Measurements from ENCODE around the gene NRTN.

The NRTN gene

DNA sequence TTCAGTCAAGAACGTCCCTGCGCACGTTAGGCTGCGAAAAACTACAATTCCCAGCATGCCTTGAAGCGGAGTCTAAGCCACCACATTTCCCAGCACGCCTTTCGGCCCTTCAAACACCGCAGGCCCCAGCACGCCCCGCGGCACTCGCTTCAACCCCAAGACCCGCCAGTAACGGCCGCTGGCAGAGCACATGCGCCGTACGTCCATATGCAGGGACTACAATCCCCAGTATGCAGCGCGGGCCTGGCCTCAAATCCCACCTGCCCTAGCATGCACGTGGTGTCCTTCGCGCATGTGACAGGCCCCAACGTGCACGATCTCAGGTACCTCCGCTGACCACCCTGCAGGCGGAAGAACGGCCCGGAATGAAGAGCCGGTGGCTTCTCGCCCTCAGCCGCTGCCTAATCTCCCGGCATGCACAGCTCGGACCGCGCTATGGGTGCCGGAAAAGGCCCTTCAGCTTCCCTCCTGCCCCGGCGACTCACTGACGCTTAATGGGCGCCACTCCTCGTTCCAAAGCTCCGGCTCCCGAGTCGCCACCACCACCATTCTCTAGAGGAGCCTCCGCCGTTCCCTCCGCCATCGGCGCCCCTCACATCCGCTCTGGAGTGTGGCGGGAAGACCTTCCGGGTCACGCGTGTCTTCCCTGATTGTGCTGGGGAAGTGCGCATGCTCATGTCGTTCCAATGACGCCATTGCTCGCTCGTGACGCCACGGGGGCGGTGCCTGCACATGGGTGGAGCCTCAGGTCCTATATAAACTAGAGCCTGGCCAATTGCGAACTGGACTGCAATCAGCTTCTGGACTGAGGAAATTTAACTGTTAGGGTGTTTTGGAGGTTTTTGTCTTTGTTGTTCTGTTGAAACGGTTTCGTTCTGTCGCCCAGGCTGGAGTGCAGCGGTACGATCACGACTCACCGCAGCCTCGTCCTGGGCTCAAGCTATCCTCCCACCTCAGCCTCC is 14.0 kb upstream of the NRTN start, which contains the start of gene DUS3L:
Gene DUS3L (minus strand): TSS at position 605 of the 962 bp plus-strand sequence. CDS start 22 bp downstream, at position 583.
- peak; percentile 93 for DNase-seq (ENCODE audit: low spot score)

DNA sequence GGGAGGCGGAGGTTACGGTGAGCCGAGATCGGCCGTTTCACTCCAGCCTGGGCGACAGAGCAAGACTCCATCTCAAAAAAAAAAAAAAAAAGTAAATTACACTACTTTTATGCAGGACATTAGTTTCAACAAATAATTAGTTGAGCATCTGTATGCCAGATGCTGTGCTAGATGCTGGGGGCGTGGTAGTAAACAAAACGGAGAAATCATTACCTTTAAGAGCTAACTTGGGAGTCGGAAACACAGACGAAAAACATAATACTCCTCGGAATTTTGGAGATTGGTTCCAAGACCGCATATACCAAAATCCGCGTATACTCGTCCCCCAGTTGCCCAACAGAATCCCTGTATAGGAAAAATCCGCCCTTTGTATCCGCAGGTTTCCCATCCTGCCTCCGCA is 12.6 kb upstream of the NRTN start:
- no peak for DNase-seq (ENCODE audit: low spot score)

DNA sequence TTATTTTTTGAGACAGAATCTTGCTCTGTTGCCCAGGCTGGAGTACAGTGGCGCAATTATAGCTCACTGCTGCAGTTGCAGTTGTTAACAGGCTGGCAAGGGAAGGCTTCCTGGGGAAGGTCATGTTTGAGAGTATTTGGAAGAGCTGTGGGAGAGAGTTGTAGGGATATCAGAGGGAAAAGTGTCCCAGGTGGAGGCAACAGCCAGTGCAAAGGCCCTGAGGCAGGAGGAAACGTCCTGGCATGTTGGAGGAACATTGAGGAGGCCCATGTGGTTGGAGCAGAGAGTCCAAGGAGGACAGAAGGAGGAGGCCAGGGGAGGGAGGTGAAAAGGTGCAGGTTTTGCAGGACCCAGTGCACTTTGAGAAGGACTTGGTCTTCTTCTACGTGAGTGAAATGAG is 11.7 kb upstream of the NRTN start:
- no peak for DNase-seq (ENCODE audit: low spot score)

DNA sequence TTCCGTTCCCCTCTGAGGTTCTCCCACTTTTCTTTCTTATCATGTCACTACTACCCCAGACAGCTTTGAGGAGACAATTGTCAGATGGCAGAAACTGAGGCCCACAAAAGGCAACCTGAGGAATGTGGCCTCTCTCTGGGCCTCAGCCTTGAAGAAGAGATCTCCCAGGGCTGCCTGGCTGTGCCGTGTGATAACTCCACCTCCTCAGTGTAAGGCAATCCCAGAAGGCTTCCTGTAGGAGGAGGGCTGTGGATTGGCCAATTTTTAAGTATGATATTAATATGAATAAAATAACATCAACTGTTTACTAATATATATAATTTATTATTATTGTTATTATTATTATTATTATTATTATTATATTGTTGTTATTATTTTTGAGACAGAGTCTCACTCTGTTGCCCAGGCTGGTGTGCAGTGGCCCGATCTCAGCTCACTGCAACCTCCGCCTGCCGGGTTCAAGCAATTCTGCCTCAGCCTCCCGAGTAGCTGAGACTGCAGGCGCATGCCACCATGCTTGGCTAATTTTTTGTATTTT is 9.4 kb upstream of the NRTN start:
- DNase-seq (ENCODE audit: low spot score): no peak

DNA sequence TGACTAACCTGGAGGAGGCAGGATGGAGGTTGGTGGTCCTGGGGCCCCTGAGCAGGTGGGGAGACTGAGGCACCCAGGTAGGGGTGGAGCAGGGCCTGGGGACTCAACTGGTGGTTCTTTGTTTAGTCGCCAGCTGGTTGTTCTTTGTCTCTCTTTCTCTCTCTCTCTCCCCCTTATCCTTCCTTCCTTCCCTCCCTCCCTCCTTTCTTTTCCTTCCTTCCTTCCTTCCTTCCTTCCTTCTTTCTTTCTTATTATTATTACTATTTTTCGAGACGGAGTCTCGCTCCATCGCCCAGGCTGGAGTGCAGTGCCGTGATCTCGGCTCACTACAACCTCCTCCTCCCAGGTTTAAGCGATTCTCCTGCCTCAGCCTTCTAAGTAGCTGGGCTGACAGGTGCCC is 6.6 kb upstream of the NRTN start:
- DNase-seq (ENCODE audit: low spot score): no peak

DNA sequence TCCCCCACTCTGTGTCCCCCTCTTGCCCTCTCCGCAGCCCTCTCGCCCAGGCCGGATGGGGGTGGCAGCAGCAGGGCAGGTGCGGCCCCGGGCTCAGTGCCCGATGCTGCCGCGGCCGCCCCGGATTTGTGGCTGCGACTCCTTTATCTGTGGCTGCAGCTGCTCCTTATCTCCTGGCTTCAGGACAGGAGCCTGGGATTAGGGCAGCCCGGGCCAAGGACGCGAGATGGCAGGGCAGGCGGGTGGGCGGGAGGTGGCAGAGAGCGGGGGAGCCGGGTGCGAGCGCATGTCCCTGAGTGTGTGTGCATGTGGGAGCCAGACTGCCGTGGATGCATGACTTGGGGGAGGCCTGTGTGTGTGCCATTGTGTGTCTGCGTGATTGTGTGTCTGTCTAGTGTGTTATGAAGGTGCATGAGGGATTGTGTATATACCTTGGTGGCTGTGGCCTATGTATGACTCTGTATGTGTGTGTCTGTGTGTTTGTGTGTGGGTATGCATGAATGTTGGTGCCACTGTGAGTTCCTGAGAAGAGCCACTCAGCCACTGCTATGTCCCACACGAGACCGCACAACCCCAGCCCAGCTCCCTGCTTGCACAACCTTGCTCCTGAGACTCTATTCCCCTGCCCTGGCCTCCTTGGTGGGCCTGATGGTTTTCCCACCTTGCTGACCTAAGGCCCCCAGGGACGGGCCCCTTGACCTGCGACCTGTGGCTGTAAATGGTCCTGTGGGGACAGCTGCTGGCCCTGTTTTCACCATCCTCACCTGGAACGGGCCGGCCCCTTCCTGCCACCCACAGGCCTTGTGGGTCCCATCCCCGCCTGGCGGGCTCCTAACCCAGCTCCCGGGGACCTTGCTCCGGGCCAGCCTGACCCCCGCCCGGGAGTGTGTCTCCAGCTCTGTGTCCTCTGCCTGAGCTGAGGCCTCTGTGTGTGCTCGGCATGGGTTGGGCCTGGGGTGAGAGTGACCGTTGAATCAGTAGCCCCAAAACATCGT is 5.3 kb upstream of the NRTN start:
- DNase-seq (ENCODE audit: low spot score): no peak

DNA sequence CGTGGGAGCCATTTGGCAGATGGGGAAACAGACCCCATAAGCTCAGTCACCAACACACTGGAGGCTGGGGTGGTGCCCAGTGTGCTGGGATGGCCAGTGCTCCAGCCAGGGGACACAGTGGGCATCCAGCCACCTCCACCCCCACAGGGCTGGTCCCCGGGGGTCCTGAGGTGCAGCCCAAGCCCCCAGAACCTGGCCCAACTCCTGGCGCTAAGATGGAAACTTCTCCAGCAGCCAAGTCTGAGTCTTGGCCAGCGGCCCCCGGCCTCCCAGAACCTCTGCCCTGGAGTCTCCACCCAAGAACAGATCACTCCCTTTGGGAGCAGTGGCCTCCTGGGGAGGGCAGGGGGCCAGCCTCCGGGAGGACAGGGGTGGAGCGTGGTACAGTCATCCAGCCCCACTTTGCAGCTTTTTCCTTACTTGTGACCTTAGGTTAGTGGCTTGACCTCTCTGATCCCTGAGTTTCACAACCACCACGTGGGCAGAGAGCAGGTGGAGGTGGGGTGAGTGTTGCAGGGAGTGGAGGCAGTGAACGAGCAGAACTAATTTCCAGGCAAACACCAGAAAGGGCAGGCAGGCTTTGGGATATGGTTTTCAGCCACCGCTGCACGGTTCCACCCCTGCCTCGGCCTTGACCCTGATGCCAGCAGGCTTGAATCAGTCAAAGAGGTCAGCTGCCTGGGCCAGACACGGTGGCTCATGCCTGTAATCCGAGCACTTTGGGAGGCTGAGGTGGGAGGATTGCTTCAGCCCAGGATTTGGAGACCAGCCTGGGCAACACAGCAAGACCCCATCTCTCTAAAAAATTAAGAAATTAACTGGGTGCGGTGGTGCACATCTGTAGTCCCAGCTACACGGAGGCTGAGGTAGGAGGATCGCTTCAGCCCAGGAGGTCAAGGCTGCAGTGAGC is 4.3 kb upstream of the NRTN start:
- DNase-seq (ENCODE audit: low spot score): no peak

DNA sequence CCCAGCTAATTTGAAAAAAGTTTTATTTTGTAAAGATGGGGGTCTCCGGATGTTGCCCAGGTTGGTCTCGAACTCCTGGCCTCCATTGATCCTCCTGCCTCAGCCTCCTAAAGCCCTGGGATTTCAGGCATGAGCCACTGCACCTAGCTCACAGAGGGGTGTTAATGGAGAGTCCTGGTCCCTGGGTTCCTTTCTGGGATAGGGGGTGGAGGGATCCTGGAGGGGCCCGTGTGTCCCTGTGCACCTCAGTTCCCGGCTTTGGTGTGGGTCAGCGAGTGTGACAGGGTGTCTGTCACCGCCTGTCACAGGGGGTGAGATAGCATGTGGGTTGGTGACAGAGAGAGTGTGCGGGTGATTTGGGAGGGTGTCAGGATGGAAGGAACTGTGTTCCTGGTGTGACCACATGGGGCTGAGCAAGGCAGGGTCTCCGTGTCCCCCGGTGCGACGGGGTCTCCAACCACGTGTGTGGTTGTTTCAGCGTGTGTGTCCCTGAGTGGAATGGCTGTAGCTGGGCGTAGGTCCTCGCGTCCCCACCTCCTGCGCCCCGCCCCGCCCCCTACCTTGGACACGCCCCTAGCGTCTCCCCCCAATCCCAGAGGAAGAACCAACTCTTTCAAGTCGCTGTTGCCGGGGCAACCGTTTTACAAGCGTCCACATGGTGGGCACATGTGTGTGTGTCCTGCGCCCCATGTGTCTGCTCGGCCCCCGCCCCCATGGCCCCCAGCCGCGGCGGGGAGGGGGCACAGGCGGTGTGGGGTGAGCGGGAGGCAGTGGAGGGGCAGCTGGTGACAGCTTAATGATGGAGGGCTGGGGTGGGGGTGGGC is 2.9 kb upstream of the NRTN start:
- no peak for DNase-seq (ENCODE audit: low spot score)

DNA sequence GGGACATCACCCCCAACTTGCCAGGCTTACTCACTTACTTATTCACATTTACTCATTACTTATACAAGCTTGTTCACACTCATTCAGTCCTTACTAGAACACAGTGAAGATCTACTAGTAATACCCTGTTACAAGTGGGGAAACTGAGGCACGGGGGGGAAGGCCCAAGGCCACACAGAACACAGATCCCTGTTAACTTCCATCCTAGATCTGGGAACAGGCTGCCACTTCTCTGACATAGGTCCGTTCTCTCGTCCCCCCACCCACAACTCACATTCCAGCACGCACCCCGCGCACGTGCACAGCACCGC is 1.5 kb upstream of the NRTN start:
- DNase-seq (ENCODE audit: low spot score): no peak

DNA sequence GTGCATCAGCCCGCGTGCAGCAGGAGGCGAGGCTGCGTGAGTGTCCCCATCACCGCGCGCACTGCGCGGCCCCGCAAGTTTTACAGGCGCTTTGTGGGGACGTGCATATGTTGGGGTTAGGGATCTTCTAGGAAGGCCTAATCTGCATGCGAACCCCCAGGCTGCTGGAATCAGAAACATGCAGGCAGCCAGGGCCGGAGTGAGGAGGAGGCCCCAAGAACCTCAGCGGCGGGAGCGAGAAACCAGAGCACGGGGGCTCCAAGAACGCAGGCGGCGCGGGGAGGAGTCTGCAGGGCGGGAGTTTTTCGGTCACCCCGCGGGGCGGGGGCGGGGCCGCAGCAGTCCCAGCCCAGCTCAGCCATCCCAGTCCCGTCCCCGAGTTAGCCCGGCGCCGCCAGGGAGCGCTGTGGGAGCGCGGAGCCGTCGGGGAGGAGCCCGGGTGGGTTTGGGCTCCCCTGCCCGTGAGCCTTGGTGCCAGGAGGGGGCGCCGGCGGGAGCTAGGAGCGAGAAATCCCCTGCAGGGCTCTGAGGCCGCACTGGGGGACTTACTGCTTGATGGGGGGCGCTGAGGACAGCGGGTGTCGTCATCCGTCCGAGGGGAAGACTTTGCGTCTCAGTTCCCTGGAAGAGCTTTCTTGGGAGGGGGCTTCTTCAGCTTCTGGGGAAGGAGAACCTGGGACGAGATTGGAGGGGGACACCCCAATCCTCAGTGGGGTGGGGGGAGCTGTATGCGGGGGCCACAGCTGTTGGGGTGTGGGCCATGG is 933 bp upstream of the NRTN start:
- DNase-seq (ENCODE audit: low spot score): peak; percentile 76

DNA sequence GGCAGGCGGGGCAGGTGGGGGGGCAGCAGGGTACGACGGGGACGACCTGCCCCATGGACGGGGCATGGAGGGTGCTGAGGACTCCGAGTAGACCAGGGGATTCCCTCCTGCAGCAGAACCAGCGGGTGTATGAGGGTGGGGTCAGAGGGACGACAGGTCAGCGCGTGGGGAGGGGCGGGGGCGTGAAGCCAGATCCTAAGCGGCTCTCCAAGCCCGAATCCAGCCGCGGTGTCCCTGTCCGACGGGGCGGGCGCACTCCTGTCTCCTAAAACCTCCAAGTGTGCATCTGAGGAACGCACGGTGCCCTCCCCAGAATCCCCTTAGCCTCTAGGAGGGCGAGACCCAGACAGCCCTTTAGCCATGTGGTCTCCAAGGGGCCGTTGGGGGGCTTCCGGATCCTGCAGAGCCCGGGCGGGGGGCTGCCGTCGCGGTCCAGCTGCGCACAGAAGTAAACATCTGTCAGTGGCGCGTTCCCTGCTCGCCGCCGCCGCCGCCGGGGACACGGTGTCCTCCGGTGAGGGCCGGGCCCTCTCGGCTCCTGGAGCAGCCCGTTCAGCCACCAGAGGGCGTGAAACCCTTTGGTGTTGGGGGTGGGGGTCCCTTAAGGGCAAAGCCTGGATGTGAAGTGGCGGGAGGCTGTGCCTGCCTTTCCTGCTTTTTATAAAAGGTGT is 730 bp downstream of the NRTN start:
- DNase-seq (ENCODE audit: low spot score): no peak

DNA sequence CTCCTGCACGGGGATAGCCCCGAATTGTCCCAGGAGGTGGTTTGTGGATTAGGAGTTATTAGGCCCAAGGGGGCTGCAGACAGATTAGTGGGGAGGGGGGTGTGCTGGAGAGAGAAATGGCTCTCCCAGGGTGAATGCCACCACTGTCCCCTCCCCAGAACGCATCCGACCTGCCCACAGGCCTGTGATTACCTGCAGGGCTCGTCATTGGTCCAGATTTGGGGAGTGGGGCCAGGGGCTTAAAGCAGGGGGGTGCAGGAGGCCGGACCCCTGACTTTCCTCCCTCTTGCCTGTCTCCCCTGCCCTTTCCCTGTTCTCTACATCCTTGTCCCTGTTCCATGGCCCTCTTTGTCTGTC is 1.2 kb downstream of the NRTN start:
- DNase-seq (ENCODE audit: low spot score): no peak

DNA sequence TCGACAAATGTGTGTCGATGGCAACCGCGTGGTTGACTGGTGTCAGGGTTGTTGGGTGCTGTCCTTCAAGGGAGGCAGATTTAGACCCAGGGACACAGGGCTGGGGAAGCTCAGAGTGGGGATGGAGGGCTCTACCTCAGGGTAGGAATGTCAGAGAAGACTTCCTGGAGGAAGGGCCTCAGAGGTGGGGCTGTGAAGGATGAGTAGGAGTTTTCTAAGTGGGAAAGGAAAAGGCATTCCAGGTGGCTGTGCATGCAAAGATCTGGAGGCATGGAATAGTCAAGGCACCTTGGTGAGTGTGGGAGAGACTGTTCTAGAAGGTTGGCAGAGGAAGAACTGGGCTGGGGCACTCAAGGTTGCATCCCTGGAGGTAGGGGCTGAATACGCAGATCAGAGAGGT is 2.0 kb downstream of the NRTN start:
- DNase-seq (ENCODE audit: low spot score): no peak

DNA sequence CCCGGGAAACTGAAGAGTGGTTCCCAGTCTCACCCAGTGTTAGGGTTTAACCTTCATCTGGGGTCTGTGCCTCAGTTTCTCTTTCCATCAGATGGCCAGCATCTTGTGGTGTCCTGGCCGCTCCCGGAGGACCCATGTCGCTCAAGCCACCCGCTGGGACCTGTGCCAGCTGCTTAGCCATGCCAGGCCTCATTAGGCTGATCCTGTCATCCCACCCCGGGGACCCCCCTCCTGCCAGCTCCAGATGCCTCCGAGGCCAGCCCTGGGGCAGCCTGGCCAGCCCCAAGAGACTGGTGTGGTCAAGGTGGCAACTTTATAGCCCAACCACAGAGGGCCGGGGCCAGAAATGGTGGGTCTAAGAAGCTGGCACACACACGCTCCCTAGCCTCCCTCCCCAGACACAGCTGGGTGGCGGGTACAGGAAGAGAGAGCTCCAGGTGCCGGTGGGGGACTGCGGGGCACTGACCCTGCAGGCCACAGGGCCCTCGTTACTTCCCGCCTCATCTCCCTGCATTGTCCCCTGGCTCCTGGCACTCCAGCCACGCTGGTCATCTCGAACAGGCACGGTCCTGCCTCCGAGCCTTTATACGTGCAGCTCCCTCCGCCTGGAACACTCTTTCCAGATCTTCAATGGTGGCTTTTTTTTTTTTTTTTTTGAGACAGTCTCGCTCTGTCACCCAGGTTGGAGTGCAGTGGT is 3.4 kb downstream of the NRTN start:
- no peak for DNase-seq (ENCODE audit: low spot score)

DNA sequence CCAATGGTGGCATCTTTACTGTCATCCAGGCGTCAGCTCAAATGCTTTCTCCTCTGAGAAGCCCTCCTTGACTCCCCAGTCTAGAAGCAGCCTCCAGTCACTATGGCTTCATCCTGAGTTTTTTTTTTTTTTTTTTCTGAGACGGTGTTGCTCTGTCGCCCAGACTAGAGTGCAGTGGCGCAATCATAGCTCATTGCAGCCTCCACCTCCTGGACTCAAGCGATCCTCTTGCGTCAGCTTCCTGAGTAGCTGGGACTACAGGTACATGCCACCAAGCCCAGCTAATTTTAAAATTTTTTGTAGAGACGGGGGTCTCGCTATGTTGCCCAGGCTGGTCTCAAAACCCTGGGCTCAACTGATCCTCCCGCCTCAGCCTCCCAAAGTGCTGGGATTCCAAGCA is 4.2 kb downstream of the NRTN start:
- no peak for DNase-seq (ENCODE audit: low spot score)

DNA sequence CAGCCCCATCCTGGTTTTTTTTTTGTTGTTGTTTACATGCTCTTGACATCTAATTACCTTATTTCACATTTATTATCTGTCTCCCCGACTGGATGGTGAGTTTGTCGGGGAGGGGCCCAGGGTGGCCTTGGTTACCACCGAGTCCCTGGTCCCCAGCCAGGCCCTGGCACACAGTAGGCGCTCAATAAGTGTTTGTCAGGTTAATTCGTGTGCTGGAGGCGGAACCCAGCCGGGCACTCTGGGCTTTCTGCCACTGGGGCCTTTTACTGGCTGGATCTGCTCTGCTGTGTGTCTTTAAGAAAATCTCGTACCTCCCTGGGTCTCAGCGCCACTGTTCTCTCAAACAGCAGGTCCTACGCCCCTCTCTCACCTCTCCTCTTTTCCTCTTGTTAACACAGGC is 4.6 kb downstream of the NRTN start:
- no peak for DNase-seq (ENCODE audit: low spot score)

DNA sequence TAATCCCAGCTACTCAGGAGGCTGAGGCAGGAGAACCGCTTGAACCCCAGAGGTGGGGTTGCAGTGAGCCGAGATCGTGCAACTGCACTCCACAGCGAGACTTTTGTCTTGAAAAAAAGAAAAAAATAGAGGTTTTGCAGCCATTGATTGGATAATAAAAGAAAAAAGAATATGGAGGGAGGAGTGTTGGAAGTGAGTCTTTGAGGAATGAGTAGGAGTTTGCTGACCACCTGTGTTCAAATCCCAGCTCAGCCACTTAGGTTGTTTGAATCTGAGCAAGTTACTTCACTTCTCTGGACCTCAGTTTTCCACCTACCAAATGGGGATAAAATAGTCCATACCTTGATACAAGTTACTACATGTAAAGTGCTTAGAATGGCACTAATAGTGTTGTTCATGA is 6.2 kb downstream of the NRTN start:
- DNase-seq (ENCODE audit: low spot score): no peak

DNA sequence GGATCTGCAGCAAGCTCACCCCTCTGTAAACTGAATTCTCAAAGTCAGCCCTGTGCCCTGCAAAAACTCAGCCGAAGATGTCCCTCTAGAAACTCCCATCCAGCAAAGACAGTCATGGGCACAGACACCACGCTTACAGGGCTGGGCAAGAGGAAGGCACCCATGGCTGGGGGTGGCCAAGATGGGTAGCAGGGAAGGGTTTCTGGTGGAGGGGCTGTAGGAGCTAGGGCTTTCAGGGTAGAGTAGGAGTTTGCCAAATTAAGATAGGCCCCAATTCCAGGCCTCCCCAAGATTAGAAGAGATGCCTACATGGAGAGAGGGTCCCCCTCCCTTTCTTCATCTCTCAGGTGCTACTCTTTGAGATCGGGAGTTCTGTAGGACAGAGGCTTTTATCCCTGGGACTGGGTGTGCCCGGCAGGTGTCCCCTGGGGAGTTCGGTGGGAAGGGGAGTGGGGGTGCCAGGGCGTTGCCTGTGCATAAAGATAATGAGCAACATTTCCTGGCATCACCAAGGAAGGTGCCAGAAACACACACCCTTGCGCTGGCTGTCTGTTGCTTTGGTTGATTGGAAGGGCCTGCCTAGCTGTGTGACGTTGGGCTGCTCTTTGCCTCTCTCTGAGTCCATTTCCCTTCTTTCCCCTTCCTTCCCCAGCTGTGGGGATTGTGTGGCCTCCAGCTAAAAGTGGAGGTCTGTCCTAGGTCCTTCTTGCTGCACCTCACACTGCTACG is 9.4 kb downstream of the NRTN start:
- no peak for DNase-seq (ENCODE audit: low spot score)
